Fibroblast of pulmonary artery (primary cell): Measurements from ENCODE around the gene ZNFX1.
A peak's percentile ranks its signal among the peaks of the same experiment; 100 is the strongest.

Experiments used
- DNase-seq: peaks from one replicate; pipeline ENCODE4 v3.0.0-alpha.2; 2010; ENCODE audit warnings: low read depth
- H3K4me3 ChIP-seq: replicated peaks from 2 replicates; pipeline ENCODE4 v1.5.1; 2011; ENCODE audit warnings: low read depth, mild to moderate bottlenecking, control low read depth, low read length, moderate library complexity
- TF ChIP-seq, protein P1 (sequence below): IDR thresholded peaks from 2 replicates; pipeline ENCODE4 v1.5.1; 2011; ENCODE audit warnings: mild to moderate bottlenecking, control low read depth, low read length, inconsistent platforms; ENCODE audit errors: missing control alignments

The ZNFX1 gene

GRCh38 chr20:49278036-49278817 is at the start of gene ZNFX1:
Gene ZNFX1 (minus strand): TSS chr20:49278057. CDS start chr20:49275839, 2,218 bp downstream.
- peak within 1 kb of the TSS; percentile 76 for H3K4me3 ChIP-seq
- TF ChIP-seq, protein P1, sequence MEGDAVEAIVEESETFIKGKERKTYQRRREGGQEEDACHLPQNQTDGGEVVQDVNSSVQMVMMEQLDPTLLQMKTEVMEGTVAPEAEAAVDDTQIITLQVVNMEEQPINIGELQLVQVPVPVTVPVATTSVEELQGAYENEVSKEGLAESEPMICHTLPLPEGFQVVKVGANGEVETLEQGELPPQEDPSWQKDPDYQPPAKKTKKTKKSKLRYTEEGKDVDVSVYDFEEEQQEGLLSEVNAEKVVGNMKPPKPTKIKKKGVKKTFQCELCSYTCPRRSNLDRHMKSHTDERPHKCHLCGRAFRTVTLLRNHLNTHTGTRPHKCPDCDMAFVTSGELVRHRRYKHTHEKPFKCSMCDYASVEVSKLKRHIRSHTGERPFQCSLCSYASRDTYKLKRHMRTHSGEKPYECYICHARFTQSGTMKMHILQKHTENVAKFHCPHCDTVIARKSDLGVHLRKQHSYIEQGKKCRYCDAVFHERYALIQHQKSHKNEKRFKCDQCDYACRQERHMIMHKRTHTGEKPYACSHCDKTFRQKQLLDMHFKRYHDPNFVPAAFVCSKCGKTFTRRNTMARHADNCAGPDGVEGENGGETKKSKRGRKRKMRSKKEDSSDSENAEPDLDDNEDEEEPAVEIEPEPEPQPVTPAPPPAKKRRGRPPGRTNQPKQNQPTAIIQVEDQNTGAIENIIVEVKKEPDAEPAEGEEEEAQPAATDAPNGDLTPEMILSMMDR: no peak
- DNase-seq: peak; percentile 98

DNA sequence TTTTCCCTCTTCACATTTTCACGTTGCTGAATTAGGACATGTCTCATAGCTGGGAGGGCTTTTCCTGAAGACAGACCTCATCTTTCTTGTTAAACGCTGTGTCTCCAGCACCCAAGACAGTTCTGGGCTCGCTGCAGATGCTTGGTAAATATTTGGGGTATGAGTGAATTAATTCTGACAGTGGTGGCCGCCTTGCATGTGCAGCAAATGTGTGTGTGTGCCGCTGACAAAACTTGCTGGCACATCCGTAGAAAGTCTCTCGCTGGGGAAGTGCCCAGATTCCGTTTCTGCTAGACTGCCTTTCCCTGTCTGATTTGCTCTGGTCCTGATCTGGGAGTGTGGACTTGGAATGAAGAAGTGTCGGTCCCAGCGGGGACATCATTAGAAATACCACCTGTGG is 48.2 kb upstream of the ZNFX1 start:
- peak; percentile 27 for DNase-seq
- TF ChIP-seq, protein P1: no peak

GRCh38 chr20:49324306-49324705 is 46.4 kb upstream of the ZNFX1 start:
- no peak overlapping the region for H3K4me3 ChIP-seq
- TF ChIP-seq, protein P1: no peak
- DNase-seq: no peak

More for the DNA sequence above, 48.2 kb upstream of the ZNFX1 start:
- H3K4me3 ChIP-seq: no peak overlapping the region

DNA sequence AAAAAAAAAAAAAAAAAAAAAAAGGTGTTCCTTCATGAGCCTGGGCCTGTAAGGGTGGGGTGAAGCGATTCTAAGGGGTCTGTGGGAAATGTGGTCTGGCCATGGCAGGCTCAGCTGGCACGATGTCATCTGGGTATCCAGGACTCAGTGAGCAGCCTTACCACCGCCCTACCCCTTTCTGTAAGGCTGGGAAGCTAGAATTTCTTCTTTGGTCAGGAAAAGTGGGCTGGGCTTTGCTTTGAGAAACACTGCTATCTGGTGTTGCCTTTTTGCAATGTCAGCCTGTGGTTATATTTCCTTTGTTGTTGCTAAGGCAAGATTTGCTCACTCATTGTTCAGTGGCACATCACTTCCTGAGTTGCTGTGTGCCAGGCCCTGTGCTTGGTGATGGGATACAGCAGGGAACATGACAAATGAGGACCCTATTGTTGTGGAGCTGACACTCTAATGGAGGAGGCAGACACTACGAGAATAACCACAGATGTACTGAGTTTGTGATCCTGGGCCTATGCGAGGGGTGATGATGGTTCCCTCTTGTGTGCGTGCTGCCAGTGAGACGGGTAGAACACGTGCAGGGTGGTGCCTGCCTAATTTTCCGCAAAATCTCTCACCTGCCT is 45.9 kb upstream of the ZNFX1 start:
- peak; percentile 89 for DNase-seq
- TF ChIP-seq, protein P1: peak; percentile 54
- no peak overlapping the region for H3K4me3 ChIP-seq

DNA sequence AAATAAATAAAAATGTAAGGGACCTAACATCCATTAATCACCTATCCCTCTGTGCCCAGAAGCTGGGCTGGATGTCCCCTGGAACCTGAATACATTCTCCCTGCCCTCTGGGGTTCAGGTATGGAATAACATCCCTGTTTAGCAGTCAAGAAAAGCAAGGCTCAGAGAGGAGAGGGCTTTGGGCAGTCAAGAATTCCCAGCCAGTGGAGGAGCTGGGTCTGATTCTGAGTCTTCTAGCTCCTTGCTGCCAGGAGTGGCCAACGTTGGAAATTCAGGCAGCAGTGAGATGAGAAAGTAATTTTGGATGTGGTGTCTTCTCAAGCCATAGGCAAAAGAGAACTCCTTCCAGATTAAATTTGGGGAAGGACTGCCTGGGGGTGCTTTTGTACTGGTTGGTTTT is 42.6 kb upstream of the ZNFX1 start:
- TF ChIP-seq, protein P1: peak; percentile 62
- DNase-seq: peak; percentile 71
- H3K4me3 ChIP-seq: no peak overlapping the region

DNA sequence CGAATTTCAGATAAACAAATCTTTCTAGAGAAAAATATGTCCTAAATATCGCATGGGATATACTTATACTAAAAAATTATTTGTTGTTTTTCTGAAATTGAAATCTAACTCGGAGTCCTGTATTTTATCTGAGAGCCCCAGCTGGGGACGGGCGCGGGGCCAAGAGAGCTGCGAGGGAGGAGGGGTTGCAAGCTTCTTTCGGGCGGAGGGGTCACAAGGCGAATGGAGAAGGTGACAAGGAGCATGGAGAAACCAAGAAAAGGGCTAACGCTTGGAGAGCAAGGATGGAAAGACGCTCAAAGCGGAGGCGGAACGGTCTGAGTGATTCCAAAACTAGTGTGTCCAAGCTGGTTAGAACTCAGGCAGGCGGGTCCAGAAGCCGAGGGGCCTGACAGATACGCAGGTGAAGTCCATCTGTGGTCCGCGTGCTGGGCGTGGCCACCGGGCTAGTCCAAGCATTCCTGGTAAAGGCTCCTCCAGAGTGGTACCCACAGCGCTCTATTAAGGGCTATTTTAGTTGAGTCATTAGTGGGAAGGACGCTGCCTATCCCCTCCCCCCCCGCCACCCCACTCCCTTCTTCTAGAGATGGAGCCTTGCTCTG is 41.5 kb upstream of the ZNFX1 start:
- no peak for DNase-seq
- H3K4me3 ChIP-seq: peak overlapping the region; percentile 36
- TF ChIP-seq, protein P1: no peak
